Measurements from ENCODE around the gene UTP3. TPM values are rescaled to one million over a fixed set of nuclear protein-coding genes. Genes with fewer than 3 reads are reported as not detected.
"Not testable (repeated sequence)": the region's sequence is repeated elsewhere in the genome, so short reads cannot be mapped to it uniquely, and the experiment has no call there.

UTP3 gene
- total RNA-seq, 2 experiments from 2014 or later: 38.7 to 39.2 TPM

DNA sequence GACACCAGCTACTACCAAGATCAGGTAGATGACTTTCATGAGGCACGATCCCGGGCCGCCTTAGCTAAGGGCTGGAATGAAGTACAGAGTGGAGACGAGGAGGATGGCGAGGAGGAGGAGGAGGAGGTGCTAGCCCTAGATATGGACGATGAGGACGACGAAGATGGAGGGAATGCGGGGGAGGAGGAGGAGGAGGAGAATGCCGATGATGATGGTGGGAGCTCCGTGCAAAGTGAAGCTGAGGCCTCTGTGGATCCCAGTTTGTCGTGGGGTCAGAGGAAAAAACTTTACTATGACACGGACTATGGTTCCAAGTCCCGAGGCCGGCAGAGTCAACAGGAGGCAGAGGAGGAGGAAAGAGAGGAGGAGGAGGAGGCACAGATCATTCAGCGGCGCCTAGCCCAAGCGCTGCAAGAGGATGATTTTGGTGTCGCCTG, 481 bp downstream of the UTP3 start:
- ChIA-PET POLR2A (interaction anchor here (1.1 to 3.5 kb wide), 4 partner anchors 11 to 150 kb away, joined by 3 to 34 read pairs (median 6); partner anchors contain the start of gene GRSF1), CTCF (interaction anchor here (0.8 to 6.3 kb wide), 15 partner anchors 10 to 320 kb away, joined by 3 to 63 read pairs (median 4); partner anchors contain the start of gene MOB1B)
- peaks cover 33% of the 10 kb centered on the region for H3K4me1 Mint-ChIP-seq (ENCODE audit: low read depth)
- DNase-seq (no peak), ATAC-seq (peak; percentile 28)
- H3K4me3 Mint-ChIP-seq: peak overlapping the region; percentile 97
- H3K9me3 Mint-ChIP-seq (ENCODE audit: insufficient read depth): no peaks in the 10 kb centered on the region
- peak overlapping the region; percentile 92 for H3K27ac Mint-ChIP-seq
- no peaks in the 10 kb centered on the region for H3K27me3 Mint-ChIP-seq (ENCODE audit: low read depth)
- H3K36me3 Mint-ChIP-seq (ENCODE audit: low read depth): peaks cover 33% of the 10 kb centered on the region

DNA sequence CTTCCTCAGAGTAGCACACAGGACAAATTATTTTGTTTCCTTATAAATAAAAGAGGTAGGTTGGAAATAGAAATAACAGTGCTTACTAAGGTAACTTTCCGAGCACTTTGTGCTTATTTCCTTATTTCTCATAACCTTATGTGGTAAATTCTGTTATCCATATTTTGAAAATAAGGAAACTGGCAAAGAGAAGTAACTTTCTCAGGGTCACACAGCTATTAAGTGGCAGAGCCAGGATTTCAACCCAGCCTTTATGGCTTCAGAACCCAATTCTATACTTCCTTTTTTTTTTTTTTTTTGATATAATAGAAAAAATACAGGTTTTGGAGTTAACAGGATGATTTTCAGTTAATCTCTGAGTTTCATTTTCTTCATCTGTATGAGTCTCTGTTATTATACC, 3.3 kb downstream of the UTP3 start:
- DNase-seq (no peak), ATAC-seq (no peak)
- peak overlapping the region; percentile 23 for H3K4me3 Mint-ChIP-seq
- peak overlapping the region; percentile 1 for H3K27ac Mint-ChIP-seq
- no peaks in the 10 kb centered on the region for H3K9me3 Mint-ChIP-seq (ENCODE audit: insufficient read depth)
- peaks cover 33% of the 10 kb centered on the region for H3K36me3 Mint-ChIP-seq (ENCODE audit: low read depth)
- POLR2A ChIA-PET: no interaction called here
- H3K27me3 Mint-ChIP-seq (ENCODE audit: low read depth): no peaks in the 10 kb centered on the region
- H3K4me1 Mint-ChIP-seq (ENCODE audit: low read depth): peaks cover 33% of the 10 kb centered on the region
- CTCF ChIA-PET: interaction anchor here (1.3 to 6.3 kb wide), 2 partner anchors 12 to 40 kb away, joined by 4 to 63 read pairs; no protein-coding TSS in a partner anchor

DNA sequence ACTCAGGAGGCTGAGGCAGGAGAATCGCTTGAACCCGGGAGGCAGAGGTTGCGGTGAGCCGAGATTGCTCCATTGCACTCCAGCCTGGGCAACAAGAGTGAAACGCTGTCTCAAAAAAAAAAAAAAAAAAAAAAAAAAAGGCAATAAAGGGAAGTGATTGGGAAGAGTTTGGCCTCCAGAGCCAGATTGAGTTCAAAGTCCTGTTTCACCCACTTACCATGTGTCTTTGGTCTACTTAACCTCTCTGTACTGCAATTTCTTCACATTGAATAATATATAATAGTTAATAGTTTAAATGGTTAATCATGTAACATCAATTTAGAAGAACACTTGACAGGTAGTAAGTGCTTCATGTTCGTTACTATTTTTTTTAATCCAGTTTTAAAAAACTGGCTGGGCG, 6.3 kb downstream of the UTP3 start:
- peaks cover 22% of the 10 kb centered on the region for H3K36me3 Mint-ChIP-seq (ENCODE audit: low read depth)
- POLR2A ChIA-PET; H3K27me3 Mint-ChIP-seq (ENCODE audit: low read depth); ATAC-seq; H3K9me3 Mint-ChIP-seq (ENCODE audit: insufficient read depth); H3K27ac Mint-ChIP-seq; DNase-seq; CTCF ChIA-PET; H3K4me3 Mint-ChIP-seq: not testable (repeated sequence)
- peaks cover 21% of the 10 kb centered on the region for H3K4me1 Mint-ChIP-seq (ENCODE audit: low read depth)

DNA sequence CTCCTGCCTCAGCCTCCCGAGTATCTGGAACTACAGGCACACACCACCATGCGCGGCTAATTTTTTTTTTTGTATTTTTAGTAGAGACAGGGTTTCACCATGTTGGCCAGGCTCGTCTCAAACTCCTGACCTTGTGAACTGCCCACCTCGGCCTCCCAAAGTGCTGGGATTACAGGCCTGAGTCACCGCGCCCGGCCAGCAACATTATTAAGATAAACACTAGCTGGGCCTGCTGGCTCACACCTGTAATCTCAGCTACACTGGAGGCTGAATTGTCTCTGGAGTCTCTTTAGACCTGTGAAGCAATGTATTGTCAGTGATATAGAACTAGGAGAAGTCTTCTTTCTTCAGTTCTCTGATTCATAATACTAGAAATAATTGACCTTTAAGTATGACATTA, 10.1 kb downstream of the UTP3 start:
- POLR2A ChIA-PET; H3K27me3 Mint-ChIP-seq (ENCODE audit: low read depth): not testable (repeated sequence)
- CTCF ChIA-PET: interaction anchor here (1.0 to 1.2 kb wide), 2 partner anchors 9 to 24 kb away, joined by 3 to 4 read pairs; partner anchors contain the start of gene RUFY3

DNA sequence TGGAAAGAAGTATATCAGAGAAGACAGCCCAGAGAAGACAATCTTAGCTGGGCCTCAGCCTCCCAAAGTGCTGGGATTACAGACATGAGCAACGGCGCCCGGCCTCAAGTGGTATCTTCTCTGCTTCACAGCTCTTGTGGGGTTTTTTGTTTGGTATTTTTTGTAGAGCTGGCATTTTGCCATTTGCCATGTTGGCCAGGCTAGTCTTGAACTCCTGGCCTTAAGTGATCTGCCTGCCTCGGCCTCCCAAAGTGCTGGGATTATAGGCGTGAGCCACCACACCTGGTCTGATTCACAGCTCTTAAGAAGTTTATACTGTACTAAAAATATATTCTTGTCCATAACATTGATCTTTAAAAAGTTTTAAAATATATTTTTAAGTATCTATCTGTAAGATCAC, 12.4 kb downstream of the UTP3 start:
- H3K27me3 Mint-ChIP-seq (ENCODE audit: low read depth): no peaks in the 10 kb centered on the region
- H3K27ac Mint-ChIP-seq: no peak overlapping the region

More for the DNA sequence above, 10.1 kb downstream of the UTP3 start:
- not testable (repeated sequence) for H3K9me3 Mint-ChIP-seq (ENCODE audit: insufficient read depth); DNase-seq; H3K36me3 Mint-ChIP-seq (ENCODE audit: low read depth); ATAC-seq; H3K27ac Mint-ChIP-seq; H3K4me1 Mint-ChIP-seq (ENCODE audit: low read depth); H3K4me3 Mint-ChIP-seq

DNA sequence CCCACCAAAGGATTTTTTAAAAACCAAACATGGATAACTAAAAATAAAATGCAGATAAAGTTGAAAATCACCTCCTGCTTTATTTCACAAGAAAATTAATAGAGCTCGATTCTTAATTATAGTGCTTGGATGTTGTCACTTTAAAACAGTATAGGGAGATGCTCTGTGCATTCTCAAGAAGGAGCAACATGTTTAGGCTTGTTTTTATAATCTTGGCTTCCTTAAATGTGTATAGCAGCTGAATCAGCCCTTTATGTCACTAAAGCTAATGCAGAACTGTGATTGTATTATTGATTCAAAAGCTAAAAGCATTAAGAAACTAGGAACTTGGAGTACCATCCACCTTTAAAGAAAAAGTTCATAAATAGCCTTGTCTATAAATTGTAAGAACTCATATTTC, 12.9 kb downstream of the UTP3 start:
- no peaks in the 10 kb centered on the region for H3K36me3 Mint-ChIP-seq (ENCODE audit: low read depth)
- no peak overlapping the region for H3K4me3 Mint-ChIP-seq
- H3K27ac Mint-ChIP-seq: no peak overlapping the region
- ATAC-seq (no peak), DNase-seq (no peak)
- H3K27me3 Mint-ChIP-seq (ENCODE audit: low read depth): no peaks in the 10 kb centered on the region
- H3K4me1 Mint-ChIP-seq (ENCODE audit: low read depth): peaks cover 18% of the 10 kb centered on the region
- POLR2A ChIA-PET: interaction anchor here (1.0 kb wide), 1 partner anchor 137 kb away, joined by 4 read pairs; no protein-coding TSS in a partner anchor
- H3K9me3 Mint-ChIP-seq (ENCODE audit: insufficient read depth): no peaks in the 10 kb centered on the region
- CTCF ChIA-PET: interaction anchor here (0.8 to 1.5 kb wide), 4 partner anchors 12 to 201 kb away, joined by 3 to 9 read pairs (median 3); partner anchors contain the start of genes MOB1B and UTP3

More for the DNA sequence above, 12.4 kb downstream of the UTP3 start:
- no peak for DNase-seq
- Mint-ChIP-seq H3K4me1 (ENCODE audit: low read depth) (peaks cover 14% of the 10 kb centered on the region), H3K9me3 (ENCODE audit: insufficient read depth) (no peaks in the 10 kb centered on the region), H3K36me3 (ENCODE audit: low read depth) (no peaks in the 10 kb centered on the region), H3K4me3 (no peak overlapping the region)
- POLR2A ChIA-PET: interaction anchor here (1.0 kb wide), 1 partner anchor 137 kb away, joined by 4 read pairs; no protein-coding TSS in a partner anchor
- CTCF ChIA-PET: interaction anchor here (0.8 to 1.5 kb wide), 4 partner anchors 11 to 202 kb away, joined by 3 to 9 read pairs (median 3); partner anchors contain the start of genes MOB1B and UTP3
- ATAC-seq: no peak

DNA sequence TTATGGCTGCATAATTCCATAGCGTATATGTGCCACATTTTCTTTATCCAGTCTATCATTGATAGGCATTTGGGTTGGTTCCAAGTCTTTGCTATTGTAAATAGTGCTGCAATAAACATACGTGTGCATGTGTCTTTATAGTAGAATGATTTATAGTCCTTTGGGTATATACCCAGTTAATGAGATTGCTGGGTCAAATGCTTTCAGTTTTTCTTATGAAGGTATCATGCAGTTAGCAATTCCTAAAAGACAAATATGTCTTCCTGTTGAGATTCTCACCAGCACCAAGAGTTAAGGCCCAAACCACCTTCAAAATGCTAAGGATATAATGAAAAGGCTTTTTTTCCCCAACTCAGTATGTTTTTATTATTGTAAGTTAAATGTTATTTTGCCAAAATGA, 14.3 kb downstream of the UTP3 start:
- not testable (repeated sequence) for H3K9me3 Mint-ChIP-seq (ENCODE audit: insufficient read depth); H3K27ac Mint-ChIP-seq; DNase-seq; H3K36me3 Mint-ChIP-seq (ENCODE audit: low read depth); H3K27me3 Mint-ChIP-seq (ENCODE audit: low read depth); H3K4me3 Mint-ChIP-seq; ATAC-seq
- H3K4me1 Mint-ChIP-seq (ENCODE audit: low read depth): peaks cover 23% of the 10 kb centered on the region
- ChIA-PET POLR2A (interaction anchor here (4.5 kb wide), 1 partner anchor 14 kb away, joined by 34 read pairs; the partner anchor contains the start of gene UTP3), CTCF (interaction anchor here (1.6 to 5.5 kb wide), 4 partner anchors 11 to 101 kb away, joined by 5 to 90 read pairs (median 36); partner anchors contain the start of gene UTP3)

DNA sequence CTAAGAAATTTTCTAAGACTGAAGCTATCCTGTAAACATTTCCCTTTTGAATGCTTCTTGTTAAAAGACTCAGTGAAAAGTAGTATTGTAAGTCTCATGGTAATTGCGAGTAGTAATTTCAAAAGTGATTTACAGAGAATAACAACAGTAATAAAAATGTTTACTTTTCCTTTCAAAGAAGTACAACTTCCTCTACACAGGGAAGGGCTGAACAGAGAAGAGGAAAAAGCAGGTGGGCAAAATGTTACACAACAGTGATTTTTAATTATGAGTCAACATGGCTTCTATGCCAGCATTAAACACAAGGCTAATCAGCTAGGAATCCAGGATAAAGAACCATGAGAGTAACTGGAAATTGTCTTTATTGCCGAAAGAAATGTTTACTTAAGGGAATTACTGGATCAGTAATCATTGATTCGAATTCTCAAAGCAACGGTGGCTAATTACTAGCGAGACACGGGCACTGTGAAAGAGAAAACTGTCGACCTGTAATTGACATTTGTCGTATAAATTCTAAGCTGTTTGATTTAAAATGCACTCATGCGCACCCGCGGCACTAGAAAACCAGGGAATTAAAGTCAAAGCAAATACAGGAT, 15.4 kb downstream of the UTP3 start:
- CTCF ChIA-PET: interaction anchor here (0.7 to 5.5 kb wide), 22 partner anchors 13 to 293 kb away, joined by 3 to 90 read pairs (median 4); partner anchors contain the start of genes RUFY3 and UTP3

DNA sequence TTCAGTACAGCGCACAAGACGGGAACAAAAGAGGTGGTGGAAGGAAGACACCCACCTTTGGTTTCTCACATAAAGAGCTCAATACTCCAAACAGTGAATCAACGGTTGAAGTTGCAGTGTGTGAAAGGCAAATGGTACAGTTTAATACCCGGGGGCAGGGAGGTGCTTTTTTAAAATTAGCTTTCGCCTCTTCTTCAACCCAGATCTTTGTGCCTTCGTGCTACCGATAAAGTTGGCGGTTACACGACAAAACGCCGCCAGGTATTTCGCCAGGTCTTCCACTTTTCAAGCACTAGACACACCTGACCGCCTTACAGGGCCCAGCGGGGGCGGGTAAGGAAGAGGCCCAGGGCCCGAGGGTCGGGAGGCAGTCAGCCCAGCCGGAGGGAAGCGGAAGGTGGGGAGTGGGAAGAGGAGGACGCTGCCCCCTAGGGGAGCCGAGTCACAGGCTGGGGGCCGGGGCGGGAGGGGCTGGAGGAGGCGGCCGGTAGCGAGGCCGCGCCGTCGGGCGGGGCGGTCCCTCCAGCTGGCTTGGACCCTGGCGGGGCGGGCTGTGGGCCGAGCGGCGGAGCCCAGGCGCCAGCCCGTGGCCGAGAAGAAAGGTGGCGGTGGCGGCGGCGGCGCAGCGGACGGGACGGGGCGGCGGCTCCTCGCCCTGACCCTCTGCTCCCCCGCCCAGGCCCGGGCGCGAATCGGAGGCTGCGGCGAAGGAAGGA, 16.0 kb downstream of the UTP3 start:
- H3K27ac Mint-ChIP-seq: peak overlapping the region; percentile 91
- no peaks in the 10 kb centered on the region for H3K9me3 Mint-ChIP-seq (ENCODE audit: insufficient read depth)
- ATAC-seq (peak; percentile 59), DNase-seq (peak; percentile 69)
- peak overlapping the region; percentile 91 for H3K4me3 Mint-ChIP-seq
- CTCF ChIA-PET: interaction anchor here (0.7 to 5.5 kb wide), 26 partner anchors 13 to 292 kb away, joined by 3 to 90 read pairs (median 4); partner anchors contain the start of genes MOB1B, RUFY3 and UTP3
- no peaks in the 10 kb centered on the region for H3K27me3 Mint-ChIP-seq (ENCODE audit: low read depth)
- H3K4me1 Mint-ChIP-seq (ENCODE audit: low read depth): peaks cover 23% of the 10 kb centered on the region
- POLR2A ChIA-PET: interaction anchor here (0.7 to 4.5 kb wide), 6 partner anchors 16 to 135 kb away, joined by 3 to 34 read pairs (median 4); partner anchors contain the start of genes GRSF1, RUFY3 and UTP3
- H3K36me3 Mint-ChIP-seq (ENCODE audit: low read depth): no peaks in the 10 kb centered on the region

More for the DNA sequence above, 15.4 kb downstream of the UTP3 start:
- POLR2A ChIA-PET: interaction anchor here (0.6 to 4.5 kb wide), 4 partner anchors 15 to 31 kb away, joined by 4 to 34 read pairs (median 8); partner anchors contain the start of genes RUFY3 and UTP3
- no peaks in the 10 kb centered on the region for H3K36me3 Mint-ChIP-seq (ENCODE audit: low read depth)
- ATAC-seq (no peak), DNase-seq (no peak)
- peak overlapping the region; percentile 91 for H3K27ac Mint-ChIP-seq
- no peaks in the 10 kb centered on the region for H3K9me3 Mint-ChIP-seq (ENCODE audit: insufficient read depth)
- H3K4me1 Mint-ChIP-seq (ENCODE audit: low read depth): peaks cover 23% of the 10 kb centered on the region
- H3K4me3 Mint-ChIP-seq: peak overlapping the region; percentile 91
- H3K27me3 Mint-ChIP-seq (ENCODE audit: low read depth): no peaks in the 10 kb centered on the region

DNA sequence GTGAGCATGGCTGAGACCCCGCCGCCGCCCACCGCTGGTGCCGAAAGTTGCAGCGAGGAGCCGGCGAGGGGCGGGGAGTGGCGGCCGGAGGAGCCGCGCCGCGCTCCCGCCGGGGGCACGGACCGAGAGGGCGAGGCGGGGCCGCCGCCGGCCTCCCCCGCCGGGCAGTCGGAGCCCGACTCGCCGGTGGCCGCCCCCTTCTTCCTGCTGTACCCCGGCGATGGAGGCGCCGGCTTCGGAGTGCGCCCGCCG, 16.5 kb downstream of the UTP3 start:
- H3K4me1 Mint-ChIP-seq (ENCODE audit: low read depth): peaks cover 25% of the 10 kb centered on the region
- DNase-seq (no peak), ATAC-seq (no peak)
- peak overlapping the region; percentile 91 for H3K4me3 Mint-ChIP-seq
- H3K9me3 Mint-ChIP-seq (ENCODE audit: insufficient read depth): no peaks in the 10 kb centered on the region
- CTCF ChIA-PET: interaction anchor here (0.9 to 5.5 kb wide), 8 partner anchors 14 to 197 kb away, joined by 3 to 90 read pairs (median 4); partner anchors contain the start of genes MOB1B, RUFY3 and UTP3
- no peaks in the 10 kb centered on the region for H3K36me3 Mint-ChIP-seq (ENCODE audit: low read depth)
- POLR2A ChIA-PET: interaction anchor here (0.7 to 4.5 kb wide), 7 partner anchors 16 to 135 kb away, joined by 3 to 34 read pairs (median 3); partner anchors contain the start of genes GRSF1 and UTP3
- H3K27me3 Mint-ChIP-seq (ENCODE audit: low read depth): no peaks in the 10 kb centered on the region
- H3K27ac Mint-ChIP-seq: peak overlapping the region; percentile 52
